Activated CD4-positive, alpha-beta T cell treated with anti-CD3 and anti-CD28 coated beads, Interleukin-2, amount 50 U/mL, for 1 hour (primary cell): ENCODE measurements around the gene ANXA5.
"Not testable (repeated sequence)": the region's sequence is repeated elsewhere in the genome, so short reads cannot be mapped to it uniquely, and the experiment has no call there.

Experiments
- DNase-seq: peaks from one replicate; pipeline ENCODE4 v3.0.0-alpha.2; 2020

Gene ANXA5

GRCh38 chr4:121696581-121697461 is at the start of gene ANXA5:
TSS of gene ANXA5 (minus strand) at chr4:121696980. CDS start at chr4:121696589, 391 bp downstream.
- DNase-seq, result peak; percentile 57

- DNase-seq, result no peak
These were observed 46.0 kb upstream of the ANXA5 start for GRCh38 chr4:121742794-121743193.

- no peak for DNase-seq
These were observed 45.0 kb upstream of the ANXA5 start for GRCh38 chr4:121741751-121742150.

GRCh38 chr4:121740796-121741409 is 44.1 kb upstream of the ANXA5 start:
- DNase-seq, result no peak

GRCh38 chr4:121739575-121739974 is 42.8 kb upstream of the ANXA5 start:
- no peak for DNase-seq

GRCh38 chr4:121738780-121739535 is 42.2 kb upstream of the ANXA5 start:
- DNase-seq, result no peak

GRCh38 chr4:121737846-121738554 is 41.2 kb upstream of the ANXA5 start:
- DNase-seq, result no peak

GRCh38 chr4:121736735-121737351 is 40.1 kb upstream of the ANXA5 start:
- DNase-seq, result no peak

GRCh38 chr4:121734571-121734970 is 37.8 kb upstream of the ANXA5 start:
- DNase-seq, result no peak

- DNase-seq, result no peak
These were observed 37.2 kb upstream of the ANXA5 start for GRCh38 chr4:121733942-121734341.

- DNase-seq, result not testable (repeated sequence)
These were observed 33.0 kb upstream of the ANXA5 start for GRCh38 chr4:121729753-121730152.

GRCh38 chr4:121728798-121729226 is 32.0 kb upstream of the ANXA5 start:
- no peak for DNase-seq

- DNase-seq, result no peak
These were observed 31.3 kb upstream of the ANXA5 start for GRCh38 chr4:121728066-121728465.

- DNase-seq, result no peak
These were observed 30.0 kb upstream of the ANXA5 start for GRCh38 chr4:121726642-121727268.

GRCh38 chr4:121724671-121725070 is 27.9 kb upstream of the ANXA5 start:
- no peak for DNase-seq

- DNase-seq, result no peak
These were observed 24.9 kb upstream of the ANXA5 start for GRCh38 chr4:121721700-121722099.

- no peak for DNase-seq
These were observed 23.3 kb upstream of the ANXA5 start for GRCh38 chr4:121720109-121720508.

- no peak for DNase-seq
These were observed 21.0 kb upstream of the ANXA5 start for GRCh38 chr4:121717680-121718237.

GRCh38 chr4:121714548-121714947 is 17.8 kb upstream of the ANXA5 start:
- DNase-seq, result no peak

GRCh38 chr4:121712783-121713182 is 16.0 kb upstream of the ANXA5 start:
- no peak for DNase-seq

GRCh38 chr4:121712001-121712651 is 15.3 kb upstream of the ANXA5 start:
- no peak for DNase-seq
